K562 (cell line): ENCODE results near the gene SKIL. TPM values are rescaled to one million over a fixed set of nuclear protein-coding genes. Genes with fewer than 3 reads are reported as not detected.

ENCODE experiments used
- ATAC-seq: fragments of 200-7000 bp; cut with Tn5 transposase; 3 replicates; pipeline ENCODE4 v1.9.1; 2020; ENCODE audit warnings: moderate library complexity
- Bru-seq: library from RNA; stranded (reverse); fragments of 400-500 nt; gene quantifications from one replicate; lab custom pipeline; 2021; lab: Mats Ljungman, UMichigan
- BruChase-seq, 2 experiments: library from RNA; stranded (reverse); fragments of 400-500 nt; gene quantifications; one replicate each; lab custom pipeline; 2021; lab: Mats Ljungman, UMichigan
- BruUV-seq: library from RNA; stranded (reverse); fragments of 400-500 nt; replicated peaks from 2 replicates; lab custom pipeline; 2021; lab: Mats Ljungman, UMichigan
- CTCF ChIA-PET: fragments of 300-600 bp; formaldehyde crosslinking; extraction: SDS; loops from one replicate; lab custom pipeline; 2021; ENCODE audit warnings: low intra/inter-chr PET ratio; lab: Yijun Ruan, JAX
- POLR2A ChIA-PET: fragments of 300-600, 350-650 bp; sonication (Branson Sonifier 250); formaldehyde crosslinking; extraction: SDS; loops from one replicate; lab custom pipeline; 2021; ENCODE audit warnings: antibody characterized with exemption, inconsistent platforms; lab: Yijun Ruan, JAX
- DNase-seq, 4 experiments: peaks; one replicate each; pipeline versions ENCODE4 v3.0.0 to v3.0.0-alpha.2; 2011 to 2018; ENCODE audit warnings: low spot score in 3 of 4, mixed read lengths in 3 of 4; ENCODE audit errors: extremely low read depth in 1 of 4
- FAIRE-seq: peaks from 2 replicates; lab custom pipeline; 2011; peaks lifted over from hg19 to GRCh38; lab: Jason Lieb, UNC
- H2AFZ ChIP-seq: 2 replicates; pipeline ENCODE4 v1.6.0; 2011; ENCODE audit warnings: low read depth, low read length, control low read depth, inconsistent platforms
- H3K27ac ChIP-seq: fragments of 200-600 bp; 3 replicates; pipeline ENCODE4 v1.8.0; 2011; ENCODE audit warnings: low read depth, mild to moderate bottlenecking, control low read depth, inconsistent platforms, low read length, moderate library complexity, mixed read lengths; ENCODE audit errors: extremely low read depth
- H3K27me3 ChIP-seq, 2 experiments: fragments of 300-600 bp in 1 of 2; 2 replicates in 1 of 2; 3 replicates in 1 of 2; pipeline versions ENCODE4 v1.6.0 to v1.8.0; 2011; ENCODE audit warnings: inconsistent platforms in 2 of 2, low read length in 2 of 2, mild to moderate bottlenecking in 1 of 2, mixed read lengths in 1 of 2, moderate library complexity in 1 of 2; ENCODE audit not compliant: control insufficient read depth in 2 of 2, insufficient read depth in 2 of 2
- H3K36me3 ChIP-seq: fragments of 300-600 bp; 3 replicates; pipeline ENCODE4 v1.8.0; 2011; ENCODE audit warnings: mild to moderate bottlenecking, low read length, inconsistent platforms; ENCODE audit not compliant: control insufficient read depth, insufficient read depth
- H3K4me1 ChIP-seq, 2 experiments: fragments of 200-600 bp in 1 of 2; replicated peaks in 1 of 2; 2 replicates in 1 of 2; 3 replicates in 1 of 2; pipeline versions ENCODE4 v1.5.1 to v1.8.0; 2011; ENCODE audit warnings: inconsistent platforms in 2 of 2, low read length in 2 of 2, mild to moderate bottlenecking in 1 of 2, mixed read lengths in 1 of 2, moderate library complexity in 1 of 2; ENCODE audit not compliant: control insufficient read depth in 2 of 2, insufficient read depth in 2 of 2
- H3K4me2 ChIP-seq: 2 replicates; pipeline ENCODE4 v1.6.1; 2011; ENCODE audit warnings: low read length, control low read depth, inconsistent platforms, mixed read lengths; ENCODE audit not compliant: insufficient read depth
- H3K4me3 ChIP-seq: fragments of 200-600 bp; sonication (generic), shearing (Covaris generic); 2 replicates; pipeline ENCODE4 v1.5.1; 2016; ENCODE audit warnings: control low read depth, inconsistent platforms
- H3K79me2 ChIP-seq: fragments of 200-600 bp; 3 replicates; pipeline ENCODE4 v1.8.0; 2011; ENCODE audit warnings: low read length, inconsistent platforms; ENCODE audit not compliant: control insufficient read depth, insufficient read depth
- H3K9ac ChIP-seq, 2 experiments: 2 replicates each; pipeline versions ENCODE4 v1.6.0 to v1.6.1; 2011; ENCODE audit warnings: low read depth in 2 of 2, low read length in 2 of 2, control low read depth in 1 of 2, inconsistent platforms in 1 of 2, mild to moderate bottlenecking in 1 of 2, mixed read lengths in 1 of 2; ENCODE audit not compliant: insufficient read depth in 1 of 2
- H3K9me1 ChIP-seq: one replicate; pipeline ENCODE4 v1.6.0; 2011; ENCODE audit warnings: inconsistent platforms, mild to moderate bottlenecking, low read length, moderate library complexity; ENCODE audit not compliant: control insufficient read depth, insufficient read depth
- H3K9me3 ChIP-seq: replicated peaks from 2 replicates; pipeline ENCODE4 v1.5.1; 2011; ENCODE audit warnings: low read depth, low read length, inconsistent platforms; ENCODE audit not compliant: control insufficient read depth, insufficient read depth
- H4K20me1 ChIP-seq: replicated peaks from 2 replicates; pipeline ENCODE4 v1.6.1; 2011; ENCODE audit warnings: low read length, inconsistent platforms, mixed read lengths; ENCODE audit not compliant: control insufficient read depth, insufficient read depth
- ELF4 ChIP-seq: fragments of 450-650 bp; formaldehyde crosslinking; IDR thresholded peaks from 2 replicates; pipeline ENCODE4 v1.4.0; 2022; ENCODE audit warnings: missing genetic modification characterization
- EZH2 ChIP-seq: IDR thresholded peaks from 2 replicates; pipeline ENCODE4 v1.6.1; 2012; ENCODE audit warnings: low read depth, mild to moderate bottlenecking, inconsistent platforms, low read length, borderline replicate concordance
- FOXK2 ChIP-seq, 2 experiments: fragments of 450-650 bp; IDR thresholded peaks in 1 of 2; conservative IDR thresholded peaks in 1 of 2; 2 replicates each; pipeline ENCODE4 v1.6.1; 2016; ENCODE audit warnings: low read depth in 2 of 2, mild to moderate bottlenecking in 1 of 2
- GABPA ChIP-seq: fragments of 200-800 bp; sonication (Bioruptor generic); conservative IDR thresholded peaks from 2 replicates; pipeline ENCODE4 v1.6.1; 2016; ENCODE audit warnings: low read depth, missing genetic modification characterization, missing compliant biosample characterization
- HDAC6 ChIP-seq: IDR thresholded peaks from 2 replicates; pipeline ENCODE4 v1.6.1; 2012; ENCODE audit warnings: low read depth, mild to moderate bottlenecking, control low read depth, inconsistent platforms, low read length, moderate library complexity
- IRF2 ChIP-seq: sonication (generic); formaldehyde crosslinking; IDR thresholded peaks from 2 replicates; pipeline ENCODE4 v1.8.1; 2022; ENCODE audit warnings: mild to moderate bottlenecking, missing genetic modification reagents
- PHB2 ChIP-seq: fragments of 450-650 bp; IDR thresholded peaks from 2 replicates; pipeline ENCODE4 v1.6.1; 2017; ENCODE audit warnings: low read depth
- RBM14 ChIP-seq: fragments of 200-400 bp; formaldehyde crosslinking; IDR thresholded peaks from 2 replicates; pipeline ENCODE4 v1.6.1; 2018; ENCODE audit warnings: low read depth, mild to moderate bottlenecking, low read length, moderate library complexity, borderline replicate concordance; ENCODE audit not compliant: insufficient read depth
- SIN3A ChIP-seq, 2 experiments: fragments of 150-350 bp in 1 of 2; IDR thresholded peaks; 2 replicates each; pipeline ENCODE4 v1.6.1; 2011 to 2016; ENCODE audit warnings: borderline replicate concordance in 2 of 2, low read depth in 2 of 2, low read length in 2 of 2, mild to moderate bottlenecking in 2 of 2, moderate library complexity in 2 of 2; ENCODE audit not compliant: control insufficient read depth in 1 of 2
- SP1 ChIP-seq: sonication (generic); formaldehyde crosslinking; IDR thresholded peaks from 2 replicates; pipeline ENCODE4 v1.8.1; 2022; ENCODE audit warnings: mild to moderate bottlenecking, missing genetic modification reagents
- ZNF347 ChIP-seq: fragments of 450-650 bp; formaldehyde crosslinking; IDR thresholded peaks from 2 replicates; pipeline ENCODE4 v1.4.0; 2020; ENCODE audit warnings: low read depth, mild to moderate bottlenecking, moderate library complexity
- ZNF507 ChIP-seq: conservative IDR thresholded peaks from 2 replicates; pipeline ENCODE4 v1.6.1; 2017; ENCODE audit warnings: missing genetic modification characterization, missing compliant biosample characterization
- ZNF79 ChIP-seq: fragments of 250-450 bp; sonication (Bioruptor Pico); IDR thresholded peaks from 2 replicates; pipeline ENCODE4 v1.4.0; 2020; ENCODE audit warnings: low read depth, mild to moderate bottlenecking, moderate library complexity
- WGBS: fragments of 100-300 bp; shearing (Covaris generic); methylation state at CpG from one replicate; pipeline ENCODE4 v1.1.6; 2016; ENCODE audit warnings: low coverage, mixed read lengths; ENCODE audit not compliant: insufficient coverage; ENCODE audit errors: missing lambda C conversion rate; 5-methylcytosine and 5-hydroxymethylcytosine counted together
- in situ Hi-C: fragments of 300-500 bp; cut with MboI; formaldehyde crosslinking; loops from 4 replicates; pipeline ENCODE4 v1.15.0; 2018; ENCODE audit warnings: inconsistent platforms, mixed read lengths
- intact Hi-C: fragments of 100-400 bp; cut with micrococcal nuclease; formaldehyde crosslinking; loops from 2 replicates; pipeline ENCODE4 v1.14.2; 2022
- long read RNA-seq, 3 experiments: library from polyadenylated mRNA in 2 of 3; library from RNA in 1 of 3; unstranded in 2 of 3; stranded (forward) in 1 of 3; transcript quantifications; one replicate each; pipeline ENCODE4 v2.0.0, GENCODE V29; 2019 to 2022
- polyA minus RNA-seq, 3 experiments: library from RNA; depleted of rRNA, polyadenylated mRNA; stranded (reverse); fragments of >200 nt; gene quantifications; 2 replicates each; pipeline ENCODE4 v1.2.3, GENCODE V29; 2011
- polyA plus RNA-seq, 8 experiments: library from polyadenylated mRNA; depleted of rRNA in 4 of 8; stranded (reverse) in 5 of 8; unstranded in 3 of 8; fragments of >200 nt; fragmentation: Nextera tagmentation in 2 of 8; fragmentation: Illumina TruSeq in 1 of 8; extraction: Ambion mirVana in 2 of 8; extraction: Trizol in 1 of 8; gene quantifications; 2 replicates each; pipeline versions ENCODE4 v1.2.1 to v1.2.3, GENCODE V29; 2011 to 2014; ENCODE audit warnings: inconsistent platforms in 1 of 8, missing spikeins in 1 of 8
- total RNA-seq, 7 experiments: library from RNA; depleted of rRNA in 6 of 7; stranded (reverse); fragments of >200 nt in 6 of 7; fragmentation: Illumina TruSeq in 2 of 7; extraction: Trizol in 2 of 7; gene quantifications; 2 replicates each; pipeline versions ENCODE4 v1.2.1 to v1.2.3, GENCODE V29; 2011 to 2021; ENCODE audit warnings: low replicate concordance in 1 of 7

The SKIL gene, protein sequence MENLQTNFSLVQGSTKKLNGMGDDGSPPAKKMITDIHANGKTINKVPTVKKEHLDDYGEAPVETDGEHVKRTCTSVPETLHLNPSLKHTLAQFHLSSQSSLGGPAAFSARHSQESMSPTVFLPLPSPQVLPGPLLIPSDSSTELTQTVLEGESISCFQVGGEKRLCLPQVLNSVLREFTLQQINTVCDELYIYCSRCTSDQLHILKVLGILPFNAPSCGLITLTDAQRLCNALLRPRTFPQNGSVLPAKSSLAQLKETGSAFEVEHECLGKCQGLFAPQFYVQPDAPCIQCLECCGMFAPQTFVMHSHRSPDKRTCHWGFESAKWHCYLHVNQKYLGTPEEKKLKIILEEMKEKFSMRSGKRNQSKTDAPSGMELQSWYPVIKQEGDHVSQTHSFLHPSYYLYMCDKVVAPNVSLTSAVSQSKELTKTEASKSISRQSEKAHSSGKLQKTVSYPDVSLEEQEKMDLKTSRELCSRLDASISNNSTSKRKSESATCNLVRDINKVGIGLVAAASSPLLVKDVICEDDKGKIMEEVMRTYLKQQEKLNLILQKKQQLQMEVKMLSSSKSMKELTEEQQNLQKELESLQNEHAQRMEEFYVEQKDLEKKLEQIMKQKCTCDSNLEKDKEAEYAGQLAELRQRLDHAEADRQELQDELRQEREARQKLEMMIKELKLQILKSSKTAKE
- total RNA-seq (2011; cell fraction: chromatin; rRNA removed; ENCODE audit: low replicate concordance) = 19.4 and 45.9 TPM in 2 replicates
- total RNA-seq (2011; cell fraction: nucleolus; rRNA removed) = 7.0 and 9.3 TPM in 2 replicates
- total RNA-seq (2011; cell fraction: nucleoplasm; rRNA removed) = 15.2 and 16.4 TPM in 2 replicates
- total RNA-seq (2014; rRNA removed) (11.5 and 19.1 TPM in 2 replicates), total RNA-seq (2014; rRNA removed; fragmentation: Illumina TruSeq; extraction: Trizol) (16.2 and 20.0 TPM in 2 replicates), total RNA-seq (2015; rRNA removed; fragmentation: Illumina TruSeq; extraction: Trizol) (15.5 and 15.6 TPM in 2 replicates), total RNA-seq (2021) (14.1 and 14.3 TPM in 2 replicates), polyA plus RNA-seq (2011; rRNA removed) (5.7 and 6.7 TPM in 2 replicates), polyA plus RNA-seq (2014; fragmentation: Illumina TruSeq; extraction: Trizol) (4.2 and 4.8 TPM in 2 replicates), polyA plus RNA-seq (2014; fragmentation: Nextera tagmentation; extraction: Ambion mirVana) (1 to 10 TPM; 4.4 to 9.7 TPM), polyA plus RNA-seq (2014; rRNA removed) (4.3 and 5.5 TPM in 2 replicates), polyA minus RNA-seq (2011; rRNA and poly(A)+ RNA removed) (30.7 and 32.7 TPM in 2 replicates), Bru-seq, nascent RNA (percentile 74 among the genes with signal in this experiment), BruChase-seq, experiment 1, labeled RNA remaining after a 2-hour chase (percentile 81 among the genes with signal in this experiment), BruChase-seq, experiment 2, labeled RNA remaining after a 6-hour chase (percentile 84 among the genes with signal in this experiment)
- polyA plus RNA-seq (2011; cell fraction: cytosol; rRNA removed) = 1.4 and 2.6 TPM in 2 replicates
- polyA plus RNA-seq (2011; cell fraction: nucleus; rRNA removed) = 4.0 and 4.2 TPM in 2 replicates
- 7.3 and 9.6 TPM in 2 replicates for polyA plus RNA-seq (2012)
- polyA minus RNA-seq (2011; cell fraction: cytosol; rRNA and poly(A)+ RNA removed) = 14.4 and 18.0 TPM in 2 replicates
- 5.0 and 8.0 TPM in 2 replicates for polyA minus RNA-seq (2011; cell fraction: nucleus; rRNA and poly(A)+ RNA removed)
- long read RNA-seq, experiment 1, full-length matches to known transcripts = 15 of 30 reads
- long read RNA-seq, experiment 1, partial matches to known transcripts = 0 of 30 reads
- long read RNA-seq, experiment 1, other reads (novel, unspliced or antisense) = 15 of 30 reads
- long read RNA-seq, experiment 2, partial matches to known transcripts = 0 of 4 reads
- long read RNA-seq, experiment 2, other reads (novel, unspliced or antisense) = 4 of 4 reads
- long read RNA-seq, experiment 3, full-length matches to known transcripts = 2 of 8 reads
- long read RNA-seq, experiment 3, partial matches to known transcripts = 0 of 8 reads
- long read RNA-seq, experiment 3, other reads (novel, unspliced or antisense) = 6 of 8 reads

DNA sequence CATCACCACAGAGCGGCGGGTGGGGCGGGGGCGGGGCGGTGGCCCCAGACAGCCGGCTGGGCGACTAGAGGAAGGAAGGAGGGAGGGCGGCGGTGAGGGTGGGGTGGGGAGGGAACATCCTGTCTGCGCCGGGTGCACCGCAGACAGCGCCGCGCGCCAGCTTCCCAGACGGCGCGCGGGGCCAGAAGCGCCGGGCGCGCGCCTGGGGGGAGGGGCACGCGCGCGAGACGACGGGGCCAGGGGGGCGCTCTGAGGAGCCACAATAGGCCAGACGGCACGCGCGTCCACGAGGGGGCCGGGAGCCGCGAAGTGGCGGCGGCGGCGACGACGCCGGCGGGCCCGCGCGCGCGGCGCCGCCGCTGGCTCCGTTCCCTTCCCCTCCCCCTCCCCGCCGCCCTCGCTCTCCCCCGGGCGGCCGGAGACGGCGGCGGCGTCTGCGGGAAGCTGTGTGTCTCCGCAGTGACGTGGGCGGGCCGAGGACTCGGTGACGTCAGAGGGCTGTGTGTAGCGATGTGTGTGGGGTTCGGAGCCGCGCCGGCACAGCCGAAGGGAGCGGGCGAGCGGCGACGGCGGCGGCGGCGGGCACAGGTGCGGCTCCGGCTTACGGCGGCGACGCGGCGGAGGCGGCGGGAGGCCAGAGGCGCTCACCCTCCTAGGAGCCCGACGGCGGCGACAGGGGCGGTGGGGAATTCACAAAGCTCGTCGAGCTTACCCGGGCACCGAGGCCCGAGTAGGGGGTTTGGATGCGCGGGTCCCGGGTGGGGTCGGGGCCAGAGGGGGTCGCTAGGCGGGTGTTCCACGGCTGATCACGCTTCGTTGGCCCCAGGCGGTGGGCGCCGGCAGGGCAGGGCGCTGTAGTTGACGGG, at the start of gene SKIL:
Gene SKIL (plus strand): TSS at position 540 of the 866 bp plus-strand sequence. CDS start 2,617 bp downstream, outside the sequence.
- peak; percentile 73 for ATAC-seq
- peak within 1 kb of the TSS; percentile 88 for H3K4me2 ChIP-seq
- H3K27me3 ChIP-seq = no peaks in the 10 kb centered on the region
- in situ Hi-C loops = no loop called here
- peak; percentile 61 for FAIRE-seq
- no peaks in the 10 kb centered on the region for H3K9me1 ChIP-seq
- intact Hi-C loops = loop anchor here (10.0 kb wide), 1 partner anchor 173 kb away; the partner anchor contains the start of gene PHC3
- peaks cover 4% of the 10 kb centered on the region; the same call in 1 of the 2 replicates for H4K20me1 ChIP-seq
- ChIA-PET CTCF (no interaction called here), POLR2A (interaction anchor here (1.2 to 1.6 kb wide), 5 partner anchors 9 to 512 kb away, joined by 3 to 7 read pairs (median 3); partner anchors contain the start of gene RPL22L1)
- under 1% methylated on average over 32 of the region's 124 CpGs for WGBS
- H3K9me3 ChIP-seq = no peaks in the 10 kb centered on the region
- peak within 1 kb of the TSS; percentile 80 to 91 for H3K9ac ChIP-seq
- H3K27ac ChIP-seq = peak within 1 kb of the TSS; percentile 95
- peaks cover 14% of the 10 kb centered on the region for H3K36me3 ChIP-seq
- H3K4me1 ChIP-seq = peaks cover 9 to 38% of the 10 kb centered on the region in 2 experiments
- H3K4me3 ChIP-seq = peak within 1 kb of the TSS; percentile 80
- peaks cover 41% of the 10 kb centered on the region for H3K79me2 ChIP-seq
- peak; percentile 82 to 97 (median 86) for DNase-seq
- no TSS peak for BruUV-seq
- H2AFZ ChIP-seq = peak within 1 kb of the TSS; percentile 84
- no peak for TF ChIP-seq RBM14
- no peak for TF ChIP-seq ELF4 (CRISPR knock-in tag)
- no peak for TF ChIP-seq HDAC6
- no peak for TF ChIP-seq IRF2 (CRISPR knock-in tag)
- no peak for TF ChIP-seq FOXK2 (conservative IDR thresholded peaks at IDR 0.05 in 1 of 2, IDR thresholded peaks at IDR 0.05 in 1 of 2; ENCODE audit: low read depth in 2 of 2)
- TF ChIP-seq SIN3A (IDR thresholded peaks at IDR 0.05; ENCODE audit: borderline replicate concordance in 2 of 2, control insufficient read depth in 1 of 2, low read depth in 2 of 2, low read length in 2 of 2) = 0 out of 4 replicates have a peak, but pooled peaks have one; percentile 9 to 27
- TF ChIP-seq EZH2 = no peak
- no peak for TF ChIP-seq ZNF79 (CRISPR knock-in tag)
- no peak for TF ChIP-seq ZNF507 (tag)
- TF ChIP-seq PHB2 = no peak
- TF ChIP-seq SP1 (CRISPR knock-in tag) = 0 out of 2 replicates have a peak, but pooled peaks have one; percentile 8
- TF ChIP-seq GABPA (tag) = peak; percentile 84
- no peak for TF ChIP-seq ZNF347 (CRISPR knock-in tag)
